HEK293 (cell line): ENCODE data around the gene NTN4.

Experiments
- CTCF ChIA-PET: fragments of 350-600 bp; formaldehyde crosslinking; extraction: SDS; loops from one replicate; lab custom pipeline; 2021; ENCODE audit warnings: antibody characterized with exemption; lab: Yijun Ruan, JAX
- POLR2A ChIA-PET: fragments of 300-600 bp; formaldehyde crosslinking; extraction: SDS; loops from one replicate; lab custom pipeline; 2020; ENCODE audit warnings: antibody characterized with exemption, inconsistent platforms; lab: Yijun Ruan, JAX
- H3K27ac ChIP-seq: fragments of 200-500 bp; sonication (Bioruptor generic); 2 replicates; pipeline ENCODE4 v1.5.1; 2014; ENCODE audit warnings: low read depth, low read length, control low read depth, inconsistent platforms; ENCODE audit errors: extremely low read depth
- H3K36me3 ChIP-seq, 2 experiments: fragments of 200-500 bp in 1 of 2; sonication (Bioruptor generic) in 1 of 2; 1 replicate in 1 of 2; 2 replicates in 1 of 2; pipeline ENCODE4 v1.5.1; 2014 to 2017; ENCODE audit warnings: inconsistent platforms in 2 of 2, low read length in 2 of 2; ENCODE audit not compliant: control insufficient read depth in 2 of 2, insufficient read depth in 1 of 2
- H3K4me1 ChIP-seq: fragments of 200-500 bp; sonication (Bioruptor generic); 2 replicates; pipeline ENCODE4 v1.5.1; 2014; ENCODE audit warnings: mild to moderate bottlenecking, low read length, inconsistent platforms; ENCODE audit not compliant: control insufficient read depth, insufficient read depth
- H3K4me3 ChIP-seq: 2 replicates; pipeline ENCODE4 v1.5.1; 2011; ENCODE audit warnings: low read depth, mild to moderate bottlenecking, control low read depth, low read length, moderate library complexity
- H3K9me3 ChIP-seq: fragments of 200-500 bp; sonication (Bioruptor generic); 2 replicates; pipeline ENCODE4 v1.5.1; 2014; ENCODE audit warnings: low read depth, low read length, inconsistent platforms; ENCODE audit not compliant: control insufficient read depth, insufficient read depth
- FEZF1 ChIP-seq: fragments of 450-650 bp; formaldehyde crosslinking; IDR thresholded peaks from 2 replicates; pipeline ENCODE4 v1.5.1; 2016; ENCODE audit warnings: missing biosample characterization, missing genetic modification characterization
- GLIS1 ChIP-seq: fragments of 450-650 bp; formaldehyde crosslinking; IDR thresholded peaks from 2 replicates; pipeline ENCODE4 v1.5.1; 2016; ENCODE audit warnings: missing biosample characterization, missing genetic modification characterization
- KLF1 ChIP-seq: fragments of 450-650 bp; formaldehyde crosslinking; IDR thresholded peaks from 2 replicates; pipeline ENCODE4 v1.5.1; 2016; ENCODE audit warnings: missing biosample characterization, missing genetic modification characterization
- KLF9 ChIP-seq: fragments of 450-650 bp; formaldehyde crosslinking; IDR thresholded peaks from 2 replicates; pipeline ENCODE4 v1.5.1; 2016; ENCODE audit warnings: missing biosample characterization, missing genetic modification characterization, low read depth
- OSR2 ChIP-seq: fragments of 450-650 bp; formaldehyde crosslinking; IDR thresholded peaks from 2 replicates; pipeline ENCODE4 v1.5.1; 2016; ENCODE audit warnings: missing biosample characterization, missing genetic modification characterization
- SP7 ChIP-seq: fragments of 450-650 bp; formaldehyde crosslinking; IDR thresholded peaks from 2 replicates; pipeline ENCODE4 v1.5.1; 2016; ENCODE audit warnings: missing biosample characterization, missing genetic modification characterization
- YY2 ChIP-seq: fragments of 450-650 bp; formaldehyde crosslinking; IDR thresholded peaks from 2 replicates; pipeline ENCODE4 v1.5.1; 2016; ENCODE audit warnings: missing biosample characterization, missing genetic modification characterization
- ZFHX2 ChIP-seq: fragments of 450-650 bp; formaldehyde crosslinking; conservative IDR thresholded peaks from 2 replicates; pipeline ENCODE4 v1.5.1; 2016; ENCODE audit warnings: missing biosample characterization, missing genetic modification characterization
- ZFP3 ChIP-seq: fragments of 450-650 bp; formaldehyde crosslinking; IDR thresholded peaks from 2 replicates; pipeline ENCODE4 v1.5.1; 2016; ENCODE audit warnings: low read depth, missing biosample characterization, missing genetic modification characterization
- ZNF140 ChIP-seq: fragments of 450-650 bp; formaldehyde crosslinking; IDR thresholded peaks from 2 replicates; pipeline ENCODE4 v1.5.1; 2016; ENCODE audit warnings: missing biosample characterization, missing genetic modification characterization
- ZNF16 ChIP-seq: fragments of 450-650 bp; formaldehyde crosslinking; IDR thresholded peaks from 2 replicates; pipeline ENCODE4 v1.5.1; 2016; ENCODE audit warnings: low read depth, missing biosample characterization, missing genetic modification characterization
- ZNF19 ChIP-seq: fragments of 450-650 bp; formaldehyde crosslinking; IDR thresholded peaks from 2 replicates; pipeline ENCODE4; 2016; ENCODE audit warnings: missing biosample characterization, missing genetic modification characterization, low read depth
- ZNF2 ChIP-seq: fragments of 450-650 bp; formaldehyde crosslinking; IDR thresholded peaks from 2 replicates; pipeline ENCODE4 v1.5.1; 2016; ENCODE audit warnings: missing biosample characterization, missing genetic modification characterization
- ZNF223 ChIP-seq: fragments of 450-650 bp; formaldehyde crosslinking; IDR thresholded peaks from 2 replicates; pipeline ENCODE4 v1.5.1; 2016; ENCODE audit warnings: missing biosample characterization, missing genetic modification characterization
- ZNF274 ChIP-seq, 2 experiments: fragments of 200-500 bp in 1 of 2; fragments of 450-650 bp in 1 of 2; sonication (Bioruptor generic) in 1 of 2; formaldehyde crosslinking in 1 of 2; IDR thresholded peaks; 2 replicates each; pipeline versions ENCODE4 v1.5.1 to v1.6.1; 2014 to 2016; ENCODE audit warnings: borderline replicate concordance in 1 of 2, inconsistent platforms in 1 of 2, low read length in 1 of 2, missing biosample characterization in 1 of 2, missing genetic modification characterization in 1 of 2
- ZNF366 ChIP-seq: fragments of 450-650 bp; formaldehyde crosslinking; conservative IDR thresholded peaks from 2 replicates; pipeline ENCODE4 v1.5.1; 2016; ENCODE audit warnings: missing biosample characterization, missing genetic modification characterization
- ZNF37A ChIP-seq: fragments of 450-650 bp; IDR thresholded peaks from 2 replicates; pipeline ENCODE4 v1.5.1; 2018; ENCODE audit warnings: missing biosample characterization, missing genetic modification characterization
- ZNF610 ChIP-seq: fragments of 450-650 bp; formaldehyde crosslinking; IDR thresholded peaks from 2 replicates; pipeline ENCODE4 v1.5.1; 2016; ENCODE audit warnings: missing biosample characterization, missing genetic modification characterization, borderline replicate concordance
- ZNF664 ChIP-seq: fragments of 450-650 bp; formaldehyde crosslinking; IDR thresholded peaks from 2 replicates; pipeline ENCODE4 v1.5.1; 2016; ENCODE audit warnings: missing biosample characterization, missing genetic modification characterization
- ZNF707 ChIP-seq: fragments of 450-650 bp; formaldehyde crosslinking; IDR thresholded peaks from 2 replicates; pipeline ENCODE4 v1.5.1; 2016; ENCODE audit warnings: missing biosample characterization, missing genetic modification characterization
- ZNF777 ChIP-seq: fragments of 450-650 bp; formaldehyde crosslinking; IDR thresholded peaks from 2 replicates; pipeline ENCODE4 v1.5.1; 2017; ENCODE audit warnings: missing biosample characterization, missing genetic modification characterization, borderline replicate concordance
- ZNF791 ChIP-seq: fragments of 450-650 bp; formaldehyde crosslinking; IDR thresholded peaks from 2 replicates; pipeline ENCODE4 v1.5.1; 2016; ENCODE audit warnings: missing biosample characterization, missing genetic modification characterization
- TF ChIP-seq, protein P1 (sequence below): fragments of 450-650 bp; formaldehyde crosslinking; IDR thresholded peaks from 2 replicates; pipeline ENCODE4 v1.5.1; 2016; ENCODE audit warnings: missing biosample characterization, missing genetic modification characterization
- TF ChIP-seq, protein P2 (sequence below): fragments of 450-650 bp; formaldehyde crosslinking; IDR thresholded peaks from 2 replicates; pipeline ENCODE4 v1.5.1; 2016; ENCODE audit warnings: missing biosample characterization, missing genetic modification characterization, low read depth
- TF ChIP-seq, protein P3 (sequence below): fragments of 450-650 bp; IDR thresholded peaks from 2 replicates; pipeline ENCODE4 v1.5.1; 2018; ENCODE audit warnings: missing biosample characterization, missing genetic modification characterization
- TF ChIP-seq, protein P4 (sequence below): IDR thresholded peaks from 2 replicates; pipeline ENCODE4 v1.6.1; 2011; ENCODE audit warnings: mild to moderate bottlenecking, low read depth, low read length, borderline replicate concordance
- TF ChIP-seq, protein P5 (sequence below): fragments of 450-650 bp; formaldehyde crosslinking; IDR thresholded peaks from 2 replicates; pipeline ENCODE4 v1.5.0; 2017; ENCODE audit warnings: missing biosample characterization, missing genetic modification characterization, borderline replicate concordance

Gene NTN4

DNA sequence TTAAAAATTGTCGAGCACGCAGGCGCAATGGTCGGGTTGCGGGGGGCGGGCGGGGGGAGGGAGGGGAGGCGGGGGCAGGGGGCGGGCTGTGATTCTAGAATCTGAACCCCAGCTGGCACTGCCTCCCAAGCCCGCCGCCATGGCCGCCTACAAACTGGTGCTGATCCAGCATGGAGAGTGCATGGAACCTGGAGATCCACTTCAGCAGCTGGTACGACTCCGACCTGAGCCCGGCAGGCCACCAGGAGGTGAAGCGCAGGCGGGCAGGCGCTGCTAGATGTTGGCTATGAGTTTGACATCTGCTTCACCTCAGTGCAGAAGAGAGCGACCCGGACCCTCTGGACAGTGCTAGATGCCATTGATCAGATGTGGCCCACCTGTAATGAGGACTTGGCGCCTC lies 118.4 kb downstream of the NTN4 start:
- no peak overlapping the region for H3K4me3 ChIP-seq
- H3K36me3 ChIP-seq, result no peaks in the 10 kb centered on the region; a peak in 1 of 3 replicates
- no peaks in the 10 kb centered on the region for H3K9me3 ChIP-seq
- TF ChIP-seq, protein P1, sequence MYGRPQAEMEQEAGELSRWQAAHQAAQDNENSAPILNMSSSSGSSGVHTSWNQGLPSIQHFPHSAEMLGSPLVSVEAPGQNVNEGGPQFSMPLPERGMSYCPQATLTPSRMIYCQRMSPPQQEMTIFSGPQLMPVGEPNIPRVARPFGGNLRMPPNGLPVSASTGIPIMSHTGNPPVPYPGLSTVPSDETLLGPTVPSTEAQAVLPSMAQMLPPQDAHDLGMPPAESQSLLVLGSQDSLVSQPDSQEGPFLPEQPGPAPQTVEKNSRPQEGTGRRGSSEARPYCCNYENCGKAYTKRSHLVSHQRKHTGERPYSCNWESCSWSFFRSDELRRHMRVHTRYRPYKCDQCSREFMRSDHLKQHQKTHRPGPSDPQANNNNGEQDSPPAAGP, result no peak
- TF ChIP-seq, protein P2, sequence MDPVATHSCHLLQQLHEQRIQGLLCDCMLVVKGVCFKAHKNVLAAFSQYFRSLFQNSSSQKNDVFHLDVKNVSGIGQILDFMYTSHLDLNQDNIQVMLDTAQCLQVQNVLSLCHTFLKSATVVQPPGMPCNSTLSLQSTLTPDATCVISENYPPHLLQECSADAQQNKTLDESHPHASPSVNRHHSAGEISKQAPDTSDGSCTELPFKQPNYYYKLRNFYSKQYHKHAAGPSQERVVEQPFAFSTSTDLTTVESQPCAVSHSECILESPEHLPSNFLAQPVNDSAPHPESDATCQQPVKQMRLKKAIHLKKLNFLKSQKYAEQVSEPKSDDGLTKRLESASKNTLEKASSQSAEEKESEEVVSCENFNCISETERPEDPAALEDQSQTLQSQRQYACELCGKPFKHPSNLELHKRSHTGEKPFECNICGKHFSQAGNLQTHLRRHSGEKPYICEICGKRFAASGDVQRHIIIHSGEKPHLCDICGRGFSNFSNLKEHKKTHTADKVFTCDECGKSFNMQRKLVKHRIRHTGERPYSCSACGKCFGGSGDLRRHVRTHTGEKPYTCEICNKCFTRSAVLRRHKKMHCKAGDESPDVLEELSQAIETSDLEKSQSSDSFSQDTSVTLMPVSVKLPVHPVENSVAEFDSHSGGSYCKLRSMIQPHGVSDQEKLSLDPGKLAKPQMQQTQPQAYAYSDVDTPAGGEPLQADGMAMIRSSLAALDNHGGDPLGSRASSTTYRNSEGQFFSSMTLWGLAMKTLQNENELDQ, result no peak
- TF ChIP-seq ZNF610 (tag by site-specific recombination) (no peak), ZNF223 (no peak)
- TF ChIP-seq, all 188 proteins: peak for 0
- H3K27ac ChIP-seq, result no peak overlapping the region
- H3K4me1 ChIP-seq, result peaks cover 24% of the 10 kb centered on the region
- CTCF ChIA-PET, result interaction anchor here (0.6 kb wide), 1 partner anchor 28 kb away, joined by 3 read pairs; no protein-coding TSS in a partner anchor
- POLR2A ChIA-PET, result no interaction called here

DNA sequence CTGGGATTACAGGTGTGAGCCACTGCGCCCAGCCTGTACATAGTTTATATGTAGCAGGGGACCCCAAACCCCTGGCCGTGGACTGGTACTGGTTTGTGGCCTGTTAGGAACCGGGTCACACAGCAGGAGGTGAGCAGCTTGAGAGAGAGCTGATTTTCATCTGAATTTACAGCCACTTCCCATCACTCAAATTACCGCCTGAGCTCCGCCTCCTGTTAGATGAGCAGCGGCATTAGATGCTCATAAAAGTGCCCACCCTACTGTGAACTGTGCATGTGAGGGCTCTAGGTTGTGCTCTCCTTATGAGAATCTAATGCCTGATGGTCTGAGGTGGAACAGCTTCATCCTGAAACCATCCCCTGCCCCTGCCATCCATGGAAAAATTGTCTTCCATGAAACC lies 119.3 kb downstream of the NTN4 start:
- Histone ChIP-seq H3K9me3 (no peaks in the 10 kb centered on the region), H3K27ac (no peak overlapping the region), H3K36me3 (no peaks in the 10 kb centered on the region; a peak in 1 of 3 replicates), H3K4me1 (peaks cover 24% of the 10 kb centered on the region), H3K4me3 (no peak overlapping the region)
- CTCF ChIA-PET, result no interaction called here
- POLR2A ChIA-PET, result no interaction called here
- TF ChIP-seq ZFHX2 (tag by site-specific recombination) (no peak), ZNF274 (IDR thresholded peaks at IDR 0.05; ENCODE audit: low read length) (no peak), ZNF274 (tag by site-specific recombination; IDR thresholded peaks at IDR 0.05; ENCODE audit: borderline replicate concordance) (no peak), ZNF366 (tag by site-specific recombination) (no peak), YY2 (tag by site-specific recombination) (no peak), ZFP3 (no peak), ZNF37A (tag by site-specific recombination) (no peak), ZNF791 (tag by site-specific recombination) (no peak), OSR2 (tag by site-specific recombination) (peak; percentile 33; the same call in 1 of the 2 replicates), KLF1 (tag by site-specific recombination) (no peak), SP7 (no peak), KLF9 (tag by site-specific recombination) (no peak), ZNF19 (no peak), ZNF777 (tag by site-specific recombination) (no peak), ZNF140 (no peak), FEZF1 (peak; percentile 90), GLIS1 (0 out of 2 replicates have a peak, but pooled peaks have one; percentile 25), ZNF664 (tag by site-specific recombination) (peak; percentile 84), ZNF16 (tag by site-specific recombination) (no peak), ZNF2 (tag by site-specific recombination) (no peak), ZNF707 (tag by site-specific recombination) (no peak)
- TF ChIP-seq, protein P3, sequence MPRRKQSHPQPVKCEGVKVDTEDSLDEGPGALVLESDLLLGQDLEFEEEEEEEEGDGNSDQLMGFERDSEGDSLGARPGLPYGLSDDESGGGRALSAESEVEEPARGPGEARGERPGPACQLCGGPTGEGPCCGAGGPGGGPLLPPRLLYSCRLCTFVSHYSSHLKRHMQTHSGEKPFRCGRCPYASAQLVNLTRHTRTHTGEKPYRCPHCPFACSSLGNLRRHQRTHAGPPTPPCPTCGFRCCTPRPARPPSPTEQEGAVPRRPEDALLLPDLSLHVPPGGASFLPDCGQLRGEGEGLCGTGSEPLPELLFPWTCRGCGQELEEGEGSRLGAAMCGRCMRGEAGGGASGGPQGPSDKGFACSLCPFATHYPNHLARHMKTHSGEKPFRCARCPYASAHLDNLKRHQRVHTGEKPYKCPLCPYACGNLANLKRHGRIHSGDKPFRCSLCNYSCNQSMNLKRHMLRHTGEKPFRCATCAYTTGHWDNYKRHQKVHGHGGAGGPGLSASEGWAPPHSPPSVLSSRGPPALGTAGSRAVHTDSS (tag by site-specific recombination), result no peak
- TF ChIP-seq, protein P4, sequence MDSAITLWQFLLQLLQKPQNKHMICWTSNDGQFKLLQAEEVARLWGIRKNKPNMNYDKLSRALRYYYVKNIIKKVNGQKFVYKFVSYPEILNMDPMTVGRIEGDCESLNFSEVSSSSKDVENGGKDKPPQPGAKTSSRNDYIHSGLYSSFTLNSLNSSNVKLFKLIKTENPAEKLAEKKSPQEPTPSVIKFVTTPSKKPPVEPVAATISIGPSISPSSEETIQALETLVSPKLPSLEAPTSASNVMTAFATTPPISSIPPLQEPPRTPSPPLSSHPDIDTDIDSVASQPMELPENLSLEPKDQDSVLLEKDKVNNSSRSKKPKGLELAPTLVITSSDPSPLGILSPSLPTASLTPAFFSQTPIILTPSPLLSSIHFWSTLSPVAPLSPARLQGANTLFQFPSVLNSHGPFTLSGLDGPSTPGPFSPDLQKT, result no peak
- TF ChIP-seq, protein P5, sequence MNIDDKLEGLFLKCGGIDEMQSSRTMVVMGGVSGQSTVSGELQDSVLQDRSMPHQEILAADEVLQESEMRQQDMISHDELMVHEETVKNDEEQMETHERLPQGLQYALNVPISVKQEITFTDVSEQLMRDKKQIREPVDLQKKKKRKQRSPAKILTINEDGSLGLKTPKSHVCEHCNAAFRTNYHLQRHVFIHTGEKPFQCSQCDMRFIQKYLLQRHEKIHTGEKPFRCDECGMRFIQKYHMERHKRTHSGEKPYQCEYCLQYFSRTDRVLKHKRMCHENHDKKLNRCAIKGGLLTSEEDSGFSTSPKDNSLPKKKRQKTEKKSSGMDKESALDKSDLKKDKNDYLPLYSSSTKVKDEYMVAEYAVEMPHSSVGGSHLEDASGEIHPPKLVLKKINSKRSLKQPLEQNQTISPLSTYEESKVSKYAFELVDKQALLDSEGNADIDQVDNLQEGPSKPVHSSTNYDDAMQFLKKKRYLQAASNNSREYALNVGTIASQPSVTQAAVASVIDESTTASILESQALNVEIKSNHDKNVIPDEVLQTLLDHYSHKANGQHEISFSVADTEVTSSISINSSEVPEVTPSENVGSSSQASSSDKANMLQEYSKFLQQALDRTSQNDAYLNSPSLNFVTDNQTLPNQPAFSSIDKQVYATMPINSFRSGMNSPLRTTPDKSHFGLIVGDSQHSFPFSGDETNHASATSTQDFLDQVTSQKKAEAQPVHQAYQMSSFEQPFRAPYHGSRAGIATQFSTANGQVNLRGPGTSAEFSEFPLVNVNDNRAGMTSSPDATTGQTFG (tag by site-specific recombination), result no peak
